HCT116 (cell line): ENCODE measurements around the gene PHYKPL. TPM values are rescaled to one million over a fixed set of nuclear protein-coding genes. Genes with fewer than 3 reads are reported as not detected.

Source experiments
- ATAC-seq: fragments of 200-7000 bp; cut with Tn5 transposase; 2 replicates; pipeline ENCODE4 v1.9.1; 2020; ENCODE audit warnings: mild to moderate bottlenecking, moderate library complexity
- BruUV-seq: library from RNA; stranded (reverse); fragments of 400-500 nt; replicated peaks from 2 replicates; lab custom pipeline; 2021; lab: Mats Ljungman, UMichigan
- CTCF ChIA-PET: fragments of 300-600 bp; sonication (Branson Sonifier 250); formaldehyde crosslinking; loops from one replicate; lab custom pipeline; 2021; ENCODE audit warnings: antibody characterized with exemption; lab: Charles Lee
- POLR2A ChIA-PET: fragments of 300-600, 350-600 bp; sonication (Branson Sonifier 250); formaldehyde crosslinking; loops from one replicate; lab custom pipeline; 2021; ENCODE audit warnings: antibody characterized with exemption; lab: Charles Lee
- RAD21 ChIA-PET, 2 experiments: fragments of 300-600 bp; sonication (Branson Sonifier 250); formaldehyde crosslinking; loops; one replicate each; lab custom pipeline; 2023; ENCODE audit warnings: low total read pairs in 2 of 2; ENCODE audit not compliant: uncharacterized antibody in 2 of 2, unreplicated experiment in 2 of 2, low non-redundant PET in 1 of 2; lab: Charles Lee
- DNase-seq: peaks from one replicate; pipeline ENCODE4 v3.0.0-alpha.2; 2010; ENCODE audit warnings: low read depth, low spot score
- H2AFZ ChIP-seq: fragments of 200-600 bp; shearing (Covaris generic), sonication (generic); 2 replicates; pipeline ENCODE4 v1.6.1; 2017; ENCODE audit warnings: low read depth, mixed run types, mixed read lengths, antibody characterized with exemption, low read length; ENCODE audit not compliant: poor library complexity, severe bottlenecking
- H3K27ac ChIP-seq: 2 replicates; pipeline ENCODE4 v1.5.1; 2012; ENCODE audit warnings: low read depth, low read length
- H3K27me3 ChIP-seq: fragments of 200-600 bp; sonication (generic); 2 replicates; pipeline ENCODE4 v1.6.1; 2016; ENCODE audit warnings: mixed run types, low read length, mixed read lengths; ENCODE audit not compliant: insufficient read depth
- H3K36me3 ChIP-seq, 2 experiments: fragments of 200-500 bp in 1 of 2; fragments of 200-600 bp in 1 of 2; sonication (Bioruptor generic) in 1 of 2; sonication (generic) in 1 of 2; 2 replicates each; pipeline versions ENCODE4 v1.5.1 to v1.6.1; 2014 to 2016; ENCODE audit warnings: low read length in 2 of 2, inconsistent platforms in 1 of 2, mixed read lengths in 1 of 2, mixed run types in 1 of 2; ENCODE audit not compliant: insufficient read depth in 2 of 2, control insufficient read depth in 1 of 2
- H3K4me1 ChIP-seq, 2 experiments: fragments of 200-600 bp in 1 of 2; sonication (generic) in 1 of 2; 2 replicates each; pipeline versions ENCODE4 v1.5.1 to v1.6.1; 2012 to 2017; ENCODE audit warnings: low read length in 2 of 2, inconsistent platforms in 1 of 2, mild to moderate bottlenecking in 1 of 2, mixed read lengths in 1 of 2, mixed run types in 1 of 2, moderate library complexity in 1 of 2; ENCODE audit not compliant: insufficient read depth in 2 of 2, control insufficient read depth in 1 of 2
- H3K4me2 ChIP-seq: fragments of 200-600 bp; sonication (generic); 2 replicates; pipeline ENCODE4 v1.6.1; 2017; ENCODE audit warnings: mixed run types, low read length, mixed read lengths
- H3K4me3 ChIP-seq, 2 experiments: fragments of 200-600 bp in 1 of 2; sonication (generic) in 1 of 2; replicated peaks in 1 of 2; 2 replicates each; pipeline ENCODE4 v1.5.1; 2011 to 2016; ENCODE audit warnings: low read length in 2 of 2, control low read depth in 1 of 2, low read depth in 1 of 2, mild to moderate bottlenecking in 1 of 2, mixed read lengths in 1 of 2, mixed run types in 1 of 2
- H3K79me2 ChIP-seq: fragments of 200-600 bp; sonication (generic); 2 replicates; pipeline ENCODE4 v1.6.1; 2017; ENCODE audit warnings: mild to moderate bottlenecking, mixed run types, low read length, moderate library complexity, mixed read lengths; ENCODE audit not compliant: insufficient read depth
- H3K9ac ChIP-seq: fragments of 200-600 bp; sonication (generic); 2 replicates; pipeline ENCODE4 v1.6.1; 2016; ENCODE audit warnings: low read length, mixed read lengths
- H3K9me2 ChIP-seq: fragments of 200-600 bp; sonication (generic), shearing (Covaris generic); 2 replicates; pipeline ENCODE4 v1.6.1; 2017; ENCODE audit warnings: mixed run types, mild to moderate bottlenecking, moderate library complexity; ENCODE audit not compliant: insufficient read depth
- H3K9me3 ChIP-seq, 2 experiments: fragments of 200-500 bp in 1 of 2; fragments of 200-600 bp in 1 of 2; sonication (Bioruptor generic) in 1 of 2; sonication (generic) in 1 of 2; 2 replicates each; pipeline ENCODE4 v1.6.1; 2014 to 2017; ENCODE audit warnings: low read length in 2 of 2, mixed read lengths in 2 of 2, inconsistent platforms in 1 of 2, low read depth in 1 of 2, mild to moderate bottlenecking in 1 of 2, mixed run types in 1 of 2, moderate library complexity in 1 of 2; ENCODE audit not compliant: control insufficient read depth in 1 of 2, insufficient read depth in 1 of 2
- H4K20me1 ChIP-seq: fragments of 200-600 bp; sonication (generic), shearing (Covaris generic); 2 replicates; pipeline ENCODE4 v1.6.1; 2017; ENCODE audit warnings: mixed run types, mild to moderate bottlenecking, moderate library complexity; ENCODE audit not compliant: insufficient read depth
- CTCF ChIP-seq, 3 experiments: fragments of 200-600 bp in 1 of 3; sonication (generic) in 1 of 3; IDR thresholded peaks in 2 of 3; conservative IDR thresholded peaks in 1 of 3; 2 replicates each; pipeline ENCODE4 v1.5.1; 2012 to 2017; ENCODE audit warnings: low read depth in 2 of 3, low read length in 2 of 3, antibody characterized with exemption in 1 of 3, borderline replicate concordance in 1 of 3, control low read depth in 1 of 3, mild to moderate bottlenecking in 1 of 3, mixed read lengths in 1 of 3, mixed run types in 1 of 3, moderate library complexity in 1 of 3; ENCODE audit not compliant: insufficient read depth in 1 of 3
- EGR1 ChIP-seq: IDR thresholded peaks from 2 replicates; pipeline ENCODE4 v1.6.1; 2012; ENCODE audit warnings: low read depth
- ELF1 ChIP-seq: IDR thresholded peaks from 2 replicates; pipeline ENCODE4 v1.6.1; 2012; ENCODE audit warnings: low read depth, borderline replicate concordance
- EZH2phosphoT487 ChIP-seq: fragments of 200-600 bp; IDR thresholded peaks from 2 replicates; pipeline ENCODE4 v1.6.1; 2018; ENCODE audit warnings: antibody characterized with exemption, borderline replicate concordance
- FOSL1 ChIP-seq: IDR thresholded peaks from 2 replicates; pipeline ENCODE4 v1.6.1; 2012; ENCODE audit warnings: low read depth
- REST ChIP-seq: IDR thresholded peaks from 2 replicates; pipeline ENCODE4 v1.6.1; 2012; ENCODE audit warnings: low read depth
- SRF ChIP-seq: IDR thresholded peaks from 2 replicates; pipeline ENCODE4 v1.6.1; 2012; ENCODE audit warnings: low read depth
- intact Hi-C: fragments of 100-400 bp; cut with micrococcal nuclease; formaldehyde crosslinking; loops from 2 replicates; pipeline ENCODE4 v1.10.0; 2022
- total RNA-seq: library from RNA; stranded (reverse); gene quantifications from one replicate; pipeline ENCODE4 v1.2.1, GENCODE V29; 2021; ENCODE audit not compliant: unreplicated experiment

The PHYKPL gene
- total RNA-seq, 1 experiment from 2014 or later = 57.8 TPM

DNA sequence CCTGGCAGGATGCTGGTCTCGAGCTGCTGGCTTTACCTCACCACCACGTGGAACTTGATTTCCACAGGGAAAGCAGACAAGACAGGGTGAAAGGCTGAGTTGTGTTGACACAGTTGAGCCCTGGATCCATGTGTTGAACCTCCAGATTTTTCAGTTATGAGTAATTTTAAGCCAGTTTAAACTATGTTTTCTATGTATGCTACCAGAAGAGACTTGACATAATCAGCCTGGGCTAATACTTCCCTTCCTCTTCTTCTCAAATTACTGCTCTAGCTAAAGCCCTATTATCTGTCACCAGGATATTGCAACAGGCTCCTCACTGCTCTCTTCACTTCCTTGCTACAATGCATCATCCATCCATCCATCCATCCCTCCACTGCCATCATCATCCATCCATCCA, 12.0 kb upstream of the PHYKPL start:
- no peaks in the 10 kb centered on the region for H3K79me2 ChIP-seq
- no peaks in the 10 kb centered on the region for H3K9me3 ChIP-seq
- no peaks in the 10 kb centered on the region for H3K27me3 ChIP-seq
- RAD21 ChIA-PET = no interaction called here
- ATAC-seq (no peak), DNase-seq (no peak)
- H3K4me1 ChIP-seq = no peaks in the 10 kb centered on the region
- H3K9me2 ChIP-seq = no peaks in the 10 kb centered on the region
- H3K27ac ChIP-seq = no peak overlapping the region
- no peak overlapping the region for H3K4me2 ChIP-seq
- intact Hi-C loops = no loop called here
- POLR2A ChIA-PET = no interaction called here
- H3K4me3 ChIP-seq = no peak overlapping the region
- no peak for TF ChIP-seq ELF1
- TF ChIP-seq SRF = no peak
- no peak for TF ChIP-seq CTCF (IDR thresholded peaks at IDR 0.05 in 2 of 3, conservative IDR thresholded peaks at IDR 0.05 in 1 of 3; ENCODE audit: borderline replicate concordance in 1 of 3, insufficient read depth in 1 of 3, low read depth in 2 of 3, low read length in 2 of 3)
- no peak for TF ChIP-seq EZH2phosphoT487
- no peak for TF ChIP-seq REST
- no peak for TF ChIP-seq EGR1
- TF ChIP-seq FOSL1 = no peak
- no TSS peak for BruUV-seq
- H4K20me1 ChIP-seq = no peaks in the 10 kb centered on the region
- H3K9ac ChIP-seq = no peak overlapping the region
- CTCF ChIA-PET = interaction anchor here (0.6 kb wide), 1 partner anchor 1276 kb away, joined by 7 read pairs; no protein-coding TSS in a partner anchor
- no peak overlapping the region for H2AFZ ChIP-seq
- H3K36me3 ChIP-seq = no peaks in the 10 kb centered on the region
